Mesangial cell (primary cell): ENCODE results near the gene MECR. TPM values are rescaled to one million over a fixed set of nuclear protein-coding genes. Genes with fewer than 3 reads are reported as not detected.

ENCODE experiments used
- total RNA-seq: library from RNA; depleted of rRNA; stranded (reverse); fragments of >200 nt; gene quantifications from 2 replicates; pipeline ENCODE4 v1.2.3, GENCODE V29; 2015

The MECR gene, protein sequence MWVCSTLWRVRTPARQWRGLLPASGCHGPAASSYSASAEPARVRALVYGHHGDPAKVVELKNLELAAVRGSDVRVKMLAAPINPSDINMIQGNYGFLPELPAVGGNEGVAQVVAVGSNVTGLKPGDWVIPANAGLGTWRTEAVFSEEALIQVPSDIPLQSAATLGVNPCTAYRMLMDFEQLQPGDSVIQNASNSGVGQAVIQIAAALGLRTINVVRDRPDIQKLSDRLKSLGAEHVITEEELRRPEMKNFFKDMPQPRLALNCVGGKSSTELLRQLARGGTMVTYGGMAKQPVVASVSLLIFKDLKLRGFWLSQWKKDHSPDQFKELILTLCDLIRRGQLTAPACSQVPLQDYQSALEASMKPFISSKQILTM
- total RNA-seq, result 31.9 and 39.6 TPM in 2 replicates

DNA sequence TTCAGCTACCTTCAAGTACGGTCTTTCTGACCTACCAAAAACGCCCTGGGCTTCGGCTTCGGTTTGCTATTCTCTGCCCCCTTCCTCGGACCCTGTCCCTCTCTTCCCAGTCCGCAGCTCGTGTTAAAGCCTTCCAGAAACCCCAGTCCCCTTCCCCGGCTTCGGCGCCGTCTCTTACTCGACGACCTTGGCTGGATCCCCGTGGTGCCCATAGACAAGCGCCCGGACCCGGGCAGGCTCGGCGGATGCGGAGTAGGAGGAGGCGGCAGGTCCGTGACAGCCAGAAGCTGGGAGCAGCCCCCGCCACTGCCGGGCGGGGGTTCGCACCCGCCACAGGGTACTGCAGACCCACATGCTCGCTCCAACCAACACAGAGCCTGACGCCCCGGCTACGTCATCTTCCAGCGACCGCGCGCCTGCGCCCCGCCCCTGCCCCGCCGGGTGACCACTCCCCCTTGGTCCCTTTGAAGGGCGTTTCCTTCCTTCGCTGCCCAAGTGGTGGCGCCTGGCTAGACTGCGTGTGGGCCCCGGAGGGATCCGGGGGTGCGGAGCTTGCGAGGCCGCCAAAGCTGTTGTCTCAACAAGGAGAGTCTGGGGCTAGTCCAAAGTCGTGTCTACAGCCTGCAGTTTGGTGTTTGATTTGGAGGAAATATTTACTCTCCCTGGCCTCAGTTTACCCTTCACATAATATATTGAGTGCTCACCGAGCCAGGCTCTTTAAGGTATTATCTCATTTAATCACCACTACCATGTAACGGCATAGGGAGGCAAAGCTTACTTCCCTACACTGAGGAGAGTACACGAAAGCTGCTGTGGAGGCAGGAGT, at the start of gene MECR:
Gene MECR (minus strand): TSS at position 382 of the 826 bp plus-strand sequence. CDS start 28 bp downstream, at position 354.

DNA sequence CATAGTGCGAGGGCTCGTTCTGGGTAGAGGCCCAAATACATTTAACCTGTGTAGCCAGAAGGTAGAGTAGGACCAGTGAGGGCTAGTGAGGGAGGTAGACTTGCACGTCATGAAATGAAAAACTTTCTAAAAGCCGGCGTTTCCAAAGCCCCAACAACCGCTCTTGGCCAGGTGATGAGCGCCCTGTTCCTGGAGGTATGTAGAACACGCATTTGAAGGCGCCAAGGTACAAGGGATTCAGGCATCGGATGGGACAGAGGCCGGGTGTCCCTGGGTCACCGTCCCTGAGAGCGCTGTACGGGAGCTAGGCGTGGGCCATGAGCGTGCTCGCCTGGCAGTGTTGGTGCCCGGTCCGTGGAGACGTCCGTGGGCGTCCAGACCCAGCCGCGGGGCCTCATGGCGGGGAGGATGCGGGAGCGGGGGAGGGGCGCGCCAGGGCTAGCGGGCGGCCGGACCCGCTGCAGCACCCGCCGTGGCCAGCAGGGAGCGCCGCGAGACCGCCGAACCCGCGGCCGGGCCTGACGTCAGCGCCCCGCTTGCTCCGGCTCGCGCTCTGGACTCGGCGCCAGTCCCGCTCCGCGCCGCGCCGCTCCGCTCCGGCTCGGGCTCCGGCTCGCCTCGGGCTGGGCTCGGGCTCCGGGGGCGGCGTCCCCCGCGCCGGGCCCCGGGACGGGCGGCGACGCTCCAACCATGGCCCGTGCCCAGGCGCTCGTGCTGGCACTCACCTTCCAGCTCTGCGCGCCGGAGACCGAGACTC, 5.4 kb upstream of the MECR start, which contains the start of gene PTPRU:
Gene PTPRU (plus strand): TSS at position 568 of the 757 bp plus-strand sequence. CDS start 123 bp downstream, at position 691.

DNA sequence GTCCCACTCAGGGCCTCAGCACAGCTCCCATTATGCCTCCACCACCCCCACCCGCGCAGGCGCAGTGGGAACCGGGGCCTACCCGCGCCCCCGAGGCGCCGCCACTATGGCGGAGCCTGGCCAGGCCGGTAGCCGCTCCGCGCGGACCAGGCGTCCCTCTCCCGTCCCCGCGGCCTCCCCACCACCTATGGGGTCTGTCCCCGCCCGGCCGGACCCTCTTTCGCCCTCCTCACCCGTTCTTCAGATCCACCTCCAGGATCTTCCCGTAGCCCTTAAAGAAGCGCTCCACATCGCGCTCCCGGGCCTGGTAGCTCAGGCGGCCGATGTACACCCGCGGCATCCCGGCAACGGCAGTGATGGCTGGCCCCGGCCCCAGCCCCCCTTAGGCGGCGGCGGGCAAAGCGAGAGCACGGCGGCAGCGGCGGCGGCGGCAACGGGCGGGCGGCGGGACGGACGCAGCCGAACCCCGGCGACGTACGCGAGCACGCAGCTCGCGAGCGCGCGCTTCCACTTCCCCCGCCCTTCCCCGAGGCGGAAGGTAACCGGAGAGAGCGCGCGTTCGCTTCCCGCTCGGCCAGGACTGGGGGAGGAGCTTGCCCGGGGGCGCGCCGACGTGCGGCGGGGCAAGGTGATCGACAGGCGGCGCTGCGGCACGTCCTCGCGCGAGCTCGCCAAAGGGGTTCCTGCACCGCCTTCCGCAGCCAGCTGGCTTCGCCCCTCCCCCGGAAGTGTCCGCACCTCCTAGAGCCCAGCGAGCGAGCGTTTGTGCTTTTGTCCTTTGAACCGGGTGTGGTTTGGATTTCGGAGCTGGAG, 49.1 kb downstream of the MECR start, which contains the start of gene SRSF4:
Gene SRSF4 (minus strand): TSS at position 488 of the 813 bp plus-strand sequence. CDS start 148 bp downstream, at position 340.

Other genes with a start within 250 kb of the MECR start
- gene TMEM200B, start 107.0 kb downstream of the MECR start, total RNA-seq, result 6.7 and 8.8 TPM in 2 replicates
- gene SRSF4, start 49.0 kb downstream of the MECR start, total RNA-seq, result 17.4 and 26.4 TPM in 2 replicates
- 27.5 and 51.3 TPM in 2 replicates for gene PTPRU, start 5.6 kb upstream of the MECR start, total RNA-seq